DMS53 treated with DMSO at 0.1 percent for 48 hours (cell line): ENCODE data around the gene ERC1.
"Not testable (repeated sequence)": the region's sequence is repeated elsewhere in the genome, so short reads cannot be mapped to it uniquely, and the experiment has no call there.

ENCODE experiments used
- DNase-seq: peaks from one replicate; lab custom pipeline; 2025; ENCODE audit not compliant: unreplicated experiment; lab: John Stamatoyannopoulos, UW

The ERC1 gene

DNA sequence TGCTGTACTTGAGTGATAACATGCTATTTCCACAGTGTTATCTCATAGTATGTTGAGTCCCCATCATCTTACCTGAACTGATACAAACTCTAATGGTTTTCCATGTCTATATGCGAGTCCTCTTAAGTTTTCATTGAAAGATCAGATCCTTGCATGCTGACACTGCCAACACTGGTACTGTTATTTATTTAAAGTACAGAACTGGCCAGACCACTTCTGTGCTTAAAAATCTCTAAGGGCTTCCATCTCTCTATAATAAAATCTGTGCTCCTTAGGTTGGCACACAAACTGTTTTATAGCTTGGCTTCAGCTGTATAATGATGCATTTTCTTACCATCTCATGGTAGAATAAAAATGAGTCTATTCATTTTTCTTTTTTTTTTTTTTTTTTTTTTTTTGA is 188.1 kb downstream of the ERC1 start:
- DNase-seq = no peak

DNA sequence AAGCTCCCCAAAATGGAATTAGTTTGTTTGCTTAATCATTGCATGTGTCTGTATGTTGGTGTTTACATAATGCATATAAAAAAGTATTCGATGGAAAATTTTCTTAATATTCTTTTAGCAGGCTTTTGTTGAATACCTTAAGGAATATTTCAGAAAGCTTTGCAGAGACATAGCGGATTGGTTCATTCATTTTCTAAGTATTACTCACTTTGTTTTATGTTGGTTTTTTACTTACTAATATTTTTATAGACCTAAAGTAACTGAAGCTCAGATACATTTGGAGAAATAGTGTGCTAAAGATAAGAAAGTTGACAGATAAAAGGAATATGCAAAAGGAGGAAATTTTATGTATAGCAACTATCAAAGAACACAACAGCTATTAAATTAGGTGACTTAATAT is 191.0 kb downstream of the ERC1 start:
- DNase-seq = no peak

DNA sequence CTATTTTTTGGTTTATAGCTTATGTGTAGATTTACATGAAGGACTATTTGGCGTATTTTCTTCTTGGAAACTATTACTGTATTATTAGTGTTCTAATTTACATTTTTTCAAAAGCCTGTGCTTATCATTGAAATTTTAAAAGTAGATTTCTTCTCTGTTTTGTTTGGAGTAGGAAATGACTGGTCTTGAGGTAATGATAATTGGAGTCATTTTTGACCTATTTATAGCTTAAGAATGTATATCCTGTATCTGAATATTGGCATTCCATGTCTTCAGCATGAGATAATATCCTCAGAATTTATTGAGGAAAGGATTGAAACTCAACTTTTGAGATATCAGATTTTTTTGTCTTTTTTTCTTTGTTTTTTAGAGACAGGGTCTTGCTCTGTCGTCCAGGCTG is 193.4 kb downstream of the ERC1 start:
- no peak for DNase-seq

DNA sequence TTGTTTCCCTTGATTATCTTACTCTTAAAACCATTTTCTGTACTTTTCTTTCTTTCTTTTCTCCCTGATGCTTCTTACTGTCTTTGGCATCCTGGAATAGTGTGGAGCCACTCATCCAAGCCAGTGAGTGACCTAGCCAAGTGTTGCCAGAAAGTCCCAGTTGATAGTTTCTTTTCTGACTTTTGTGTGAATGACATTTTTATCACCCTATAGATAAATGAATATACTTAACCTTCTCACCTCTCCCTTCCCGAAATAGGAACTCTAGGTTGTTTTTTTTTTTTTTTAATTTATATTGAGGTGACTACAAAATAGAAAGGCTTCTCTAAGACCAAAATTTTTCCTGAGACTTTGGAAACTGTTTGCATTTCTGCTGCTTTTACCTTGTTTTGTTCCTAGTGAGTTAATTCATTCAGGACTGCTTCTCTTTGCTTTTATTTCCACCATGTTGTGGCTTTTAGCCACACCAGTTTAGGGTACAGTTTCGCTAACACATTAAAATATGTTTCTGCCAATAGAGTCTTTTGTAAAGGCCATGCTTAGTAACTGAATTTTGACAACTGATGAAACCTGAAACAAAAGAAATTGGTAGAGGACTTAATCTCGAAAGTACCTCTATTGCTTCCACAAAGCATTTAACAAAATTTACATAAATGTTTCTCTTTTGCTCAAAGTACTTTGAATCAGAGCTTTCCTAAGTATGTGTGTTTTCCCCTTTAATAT is 194.6 kb downstream of the ERC1 start:
- no peak for DNase-seq

DNA sequence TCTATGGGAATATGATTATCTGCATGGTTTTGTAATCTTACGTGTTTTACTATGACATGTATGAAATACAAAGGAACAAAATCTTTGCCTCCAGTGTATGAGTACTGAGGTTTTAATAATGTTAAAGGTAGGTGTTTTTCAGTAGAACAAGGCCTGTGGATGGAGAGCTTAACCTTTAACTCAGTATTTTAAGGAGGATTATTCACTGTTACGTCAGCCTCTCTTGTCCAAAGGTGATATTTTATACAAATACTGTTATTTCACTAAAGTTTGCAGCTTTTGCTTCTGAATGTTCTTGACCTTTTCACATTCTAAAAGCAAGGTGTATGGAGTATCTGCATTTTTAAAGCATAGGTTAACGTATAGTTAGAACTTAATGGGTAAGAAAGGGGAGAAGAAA is 195.3 kb downstream of the ERC1 start:
- no peak for DNase-seq

DNA sequence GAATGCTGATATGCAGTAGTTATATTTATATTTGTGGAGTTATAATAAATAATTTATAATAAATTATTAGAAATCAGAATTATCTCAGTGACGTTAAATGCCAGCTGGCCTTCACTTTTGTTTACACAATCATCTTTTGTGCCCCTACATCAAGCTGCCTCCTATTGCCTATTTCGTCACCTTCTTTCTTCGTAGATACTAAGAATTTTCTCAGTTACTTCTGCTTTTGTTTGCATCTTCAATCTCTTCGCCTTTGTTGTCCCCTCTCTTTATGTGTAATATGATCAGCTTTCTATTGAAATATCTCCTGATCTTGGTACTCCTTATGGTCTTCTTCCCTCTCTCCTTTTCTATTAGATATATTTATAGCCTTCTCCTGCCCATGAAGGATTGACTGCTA is 197.0 kb downstream of the ERC1 start:
- DNase-seq = no peak

DNA sequence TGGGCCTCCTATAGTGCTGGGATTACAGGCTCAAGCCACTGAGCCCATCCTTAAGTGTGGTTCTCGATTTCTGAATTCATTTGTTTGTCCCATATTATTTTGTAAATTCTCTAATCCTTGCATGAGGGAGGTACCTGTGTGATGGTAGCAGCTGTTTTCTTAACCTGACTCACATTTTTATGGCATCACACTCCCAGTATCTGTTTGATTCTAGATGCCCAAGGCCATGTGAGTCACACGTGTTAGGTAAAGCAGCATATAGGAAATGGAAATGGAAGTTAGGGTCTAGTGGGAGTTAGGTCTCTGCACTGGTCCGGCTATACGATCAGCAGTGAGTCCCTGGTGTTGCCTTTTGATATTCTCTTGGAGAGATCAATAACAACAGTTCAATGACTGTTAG is 198.1 kb downstream of the ERC1 start:
- no peak for DNase-seq

DNA sequence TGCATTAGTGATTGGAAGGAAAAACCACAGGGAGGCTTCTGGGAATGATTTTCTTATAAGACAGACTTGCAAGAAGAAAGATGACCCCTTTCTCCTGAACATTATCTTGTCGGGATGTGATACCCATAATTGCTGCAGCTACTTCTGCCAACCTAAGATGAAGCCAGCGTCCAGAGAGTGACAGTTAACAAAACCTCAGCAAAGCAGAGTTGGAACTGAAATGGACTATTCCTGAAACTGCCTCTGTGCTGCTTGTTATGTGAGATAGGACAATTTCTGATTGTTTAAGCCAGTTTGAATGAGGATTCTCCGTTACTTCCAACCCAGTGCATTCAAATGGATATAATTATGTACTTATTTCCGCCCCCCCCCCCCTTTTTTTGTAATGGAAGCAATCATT is 204.5 kb downstream of the ERC1 start:
- DNase-seq = no peak

DNA sequence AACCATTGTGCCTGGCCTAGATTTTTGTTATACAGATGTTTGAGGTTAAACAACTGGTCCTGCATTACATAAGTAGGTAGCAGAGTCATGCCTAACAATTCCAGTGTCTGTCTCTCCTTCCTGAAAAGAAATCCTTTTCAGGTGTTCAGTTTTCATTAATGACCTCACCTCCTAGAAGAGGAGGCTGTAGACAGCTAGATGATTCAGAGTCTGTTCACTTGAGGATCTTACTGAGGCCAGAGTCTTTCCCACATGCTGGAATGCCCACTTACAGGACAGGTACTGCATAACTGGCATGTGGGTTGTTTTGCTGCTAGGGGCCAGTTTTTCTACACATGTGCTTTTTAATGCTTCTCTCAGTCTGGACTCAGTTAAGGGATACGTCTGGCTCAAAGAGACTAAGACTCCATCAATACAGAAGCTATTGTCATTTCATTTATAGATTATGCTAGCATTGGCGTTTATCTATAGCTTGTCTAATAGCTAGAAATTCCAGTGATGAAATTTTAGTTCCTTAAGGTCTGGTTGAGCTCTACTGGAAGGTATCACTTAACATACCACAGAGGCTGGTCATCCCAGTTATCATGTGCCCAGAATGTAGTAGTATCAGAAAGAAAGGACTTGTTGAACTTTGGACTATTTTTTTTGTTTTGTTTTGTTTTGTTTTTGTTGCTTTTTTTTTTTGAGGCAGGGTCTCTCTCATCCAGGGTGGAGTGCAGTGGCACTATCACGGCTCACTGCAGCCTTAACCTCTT is 206.4 kb downstream of the ERC1 start:
- DNase-seq = no peak

DNA sequence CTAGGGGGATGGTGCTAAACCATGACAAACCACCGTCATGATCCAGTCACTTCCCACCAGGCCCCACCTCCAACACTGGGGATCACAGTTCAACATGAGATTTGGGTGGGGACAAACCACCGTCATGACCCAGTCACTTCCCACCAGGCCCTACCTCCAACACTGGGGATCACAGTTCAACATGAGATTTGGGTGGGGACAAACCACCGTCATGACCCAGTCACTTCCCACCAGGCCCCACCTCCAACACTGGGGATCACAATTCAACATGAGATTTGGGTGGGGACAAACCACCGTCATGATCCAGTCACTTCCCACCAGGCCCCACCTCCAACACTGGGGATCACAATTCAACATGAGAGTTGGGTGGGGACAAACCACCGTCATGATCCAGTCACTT is 207.8 kb downstream of the ERC1 start:
- DNase-seq = not testable (repeated sequence)

DNA sequence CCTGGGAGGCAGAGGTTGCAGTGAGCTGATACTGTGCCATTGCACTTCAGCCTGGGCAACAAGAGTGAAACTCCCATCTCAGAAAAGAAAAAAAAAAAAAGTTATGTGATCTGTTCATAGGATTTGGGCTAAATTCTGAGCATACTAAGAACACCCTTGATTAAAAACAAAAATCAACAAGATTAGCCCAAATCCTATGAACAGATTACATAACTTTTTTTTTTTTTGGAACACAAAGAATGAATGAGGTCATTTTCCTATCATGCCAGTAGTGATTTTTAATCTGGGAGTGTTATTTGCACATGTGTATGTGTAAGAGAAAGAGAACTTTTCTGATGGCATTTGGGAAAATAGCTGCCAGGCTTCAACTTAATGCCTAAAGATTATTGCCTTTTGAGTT is 208.7 kb downstream of the ERC1 start:
- DNase-seq = no peak

DNA sequence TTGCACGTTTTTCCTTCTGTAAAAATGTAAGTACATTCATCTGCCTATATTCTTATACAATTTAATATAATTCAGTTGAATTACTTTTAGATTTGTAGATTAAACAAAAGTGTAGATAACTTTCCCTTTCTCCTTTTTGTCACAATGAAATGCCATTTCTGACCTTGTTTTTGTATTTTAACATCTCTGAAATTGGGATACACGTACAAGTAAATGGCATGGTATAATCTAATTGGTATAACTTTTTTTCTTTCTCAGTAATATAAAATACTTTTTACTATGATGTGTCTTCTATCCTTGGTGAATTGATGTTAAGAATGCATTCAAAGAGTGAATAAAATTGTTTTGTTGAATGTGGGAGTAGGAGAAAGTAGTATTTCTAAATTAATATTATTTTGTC is 210.0 kb downstream of the ERC1 start:
- DNase-seq = no peak

DNA sequence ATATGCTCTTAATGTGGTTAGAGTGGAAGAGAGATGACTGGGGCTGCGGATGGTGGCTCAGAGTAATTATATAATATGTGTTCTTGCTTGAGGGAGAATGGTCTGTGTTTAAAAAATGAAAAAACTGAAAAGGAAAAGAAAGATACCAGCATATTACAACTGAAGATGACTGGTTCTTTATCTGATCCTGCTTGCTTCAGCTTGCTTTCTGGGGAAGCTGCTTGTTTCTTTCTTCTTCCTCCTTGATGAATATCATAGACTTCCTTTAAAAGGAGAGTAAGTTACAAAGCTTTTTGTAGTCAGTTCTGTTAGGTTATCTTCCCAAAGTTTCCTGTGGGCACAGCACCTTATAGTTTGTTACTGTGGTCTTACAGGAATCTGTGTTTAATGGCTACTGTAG is 210.9 kb downstream of the ERC1 start:
- no peak for DNase-seq

DNA sequence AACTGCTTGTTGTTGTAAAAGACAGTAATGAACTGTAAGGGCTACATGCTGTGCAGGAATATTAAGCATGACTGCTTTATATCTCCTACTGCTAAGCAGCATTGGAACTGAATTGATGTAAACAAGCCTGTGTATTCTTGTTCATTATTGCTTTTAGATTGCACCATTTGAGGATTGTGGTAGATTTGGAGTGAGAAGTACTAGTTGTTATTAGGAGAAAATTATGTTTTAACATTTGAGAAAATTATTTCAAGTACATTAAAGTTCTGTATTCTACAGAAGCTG is 212.7 kb downstream of the ERC1 start:
- DNase-seq = no peak

DNA sequence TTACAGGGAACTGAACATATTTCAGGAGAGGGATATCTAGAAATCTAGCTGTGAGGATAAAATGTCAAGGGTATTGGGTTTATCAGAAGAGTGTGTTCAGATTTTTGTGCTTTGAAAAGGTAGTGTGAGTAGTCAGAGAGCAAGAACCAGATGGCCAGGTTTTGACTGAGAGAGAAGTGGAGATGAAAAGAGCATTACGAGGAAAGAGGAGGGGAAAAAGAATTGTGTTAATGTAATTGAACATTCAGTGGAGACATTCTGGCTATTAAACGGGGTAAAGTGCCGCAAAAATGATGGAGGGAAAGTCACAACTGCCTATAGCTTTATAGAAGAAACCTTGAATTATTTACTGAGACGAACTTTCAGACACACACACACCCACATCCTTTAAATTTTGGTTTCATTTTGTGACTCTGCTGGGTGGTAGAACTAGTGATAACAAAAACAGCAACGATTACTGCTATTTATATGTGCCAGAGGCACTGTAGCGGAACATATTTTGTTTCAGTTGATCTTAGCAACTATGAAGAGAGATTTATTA is 213.6 kb downstream of the ERC1 start:
- no peak for DNase-seq

DNA sequence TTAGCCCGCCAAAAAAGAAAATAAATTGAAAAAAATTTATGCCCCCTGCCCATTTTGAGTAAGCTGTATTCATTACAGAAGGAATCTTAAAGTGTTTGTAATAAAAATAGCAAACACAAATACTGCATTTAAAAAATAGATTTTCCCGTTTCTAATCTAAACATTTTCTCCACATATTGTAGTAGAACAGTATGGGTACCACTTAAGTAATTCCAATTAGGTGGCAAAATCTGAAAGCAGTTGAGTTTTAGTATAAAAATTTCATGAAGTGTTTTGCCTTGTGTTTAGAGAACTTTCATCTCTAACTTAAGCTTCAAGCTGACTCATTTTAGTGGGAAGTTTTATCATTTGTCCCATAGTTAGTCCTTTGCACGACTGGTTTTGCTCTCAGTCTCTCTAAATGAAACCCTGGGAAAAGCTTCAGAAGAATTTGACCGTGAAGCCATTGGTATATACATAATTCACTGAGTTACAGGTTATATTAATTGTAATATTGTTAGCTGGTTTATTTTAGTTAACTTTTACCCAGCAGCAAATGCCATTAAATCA is 214.6 kb downstream of the ERC1 start:
- DNase-seq = no peak

DNA sequence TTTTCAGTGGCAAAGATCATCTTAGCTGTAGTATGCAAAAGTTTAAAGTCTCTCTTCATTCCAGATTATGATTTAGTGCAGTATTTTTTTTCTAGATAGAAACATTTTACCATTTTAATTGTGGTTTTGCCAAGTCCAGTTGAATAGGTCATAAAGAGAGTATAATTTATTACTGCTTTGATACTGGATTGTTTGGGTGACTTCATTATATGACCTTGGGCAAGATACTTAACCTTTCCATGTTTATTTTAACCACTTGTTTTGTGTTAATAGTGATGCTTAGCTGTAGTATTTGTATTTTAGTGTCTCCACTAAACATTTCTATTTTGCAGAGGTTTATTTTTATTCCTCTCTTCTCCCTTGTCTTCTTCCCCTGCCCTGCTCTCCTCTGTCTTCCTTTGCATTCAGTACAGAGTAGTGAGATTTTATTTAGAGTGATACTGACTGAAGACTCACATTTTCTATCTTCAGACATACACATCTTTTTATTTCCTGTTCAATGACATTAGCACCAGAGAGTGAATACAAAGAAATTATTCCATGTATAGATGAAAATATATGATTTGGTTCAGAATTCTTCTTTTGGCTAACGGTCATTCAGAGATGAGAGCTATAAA is 215.2 kb downstream of the ERC1 start:
- peak; percentile 14 for DNase-seq

DNA sequence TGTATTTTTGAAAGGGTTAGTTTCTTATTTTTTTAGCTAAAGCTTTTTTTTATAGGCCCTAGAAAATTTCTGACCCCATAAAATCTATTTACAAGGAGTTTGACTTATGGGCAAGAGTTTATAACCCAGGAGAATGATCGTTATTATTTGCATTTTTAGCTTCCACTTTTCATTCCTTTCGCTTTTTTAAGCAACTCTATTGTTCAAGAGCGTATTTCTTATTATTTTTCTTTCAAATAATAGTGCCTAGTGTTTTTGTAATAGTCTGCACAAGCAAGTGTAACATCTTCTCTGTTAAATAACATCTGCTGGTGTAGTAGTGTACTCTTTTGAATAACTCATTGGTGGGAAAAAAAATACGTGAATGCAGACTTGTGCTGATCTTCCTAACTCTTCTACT is 216.3 kb downstream of the ERC1 start:
- DNase-seq = no peak

DNA sequence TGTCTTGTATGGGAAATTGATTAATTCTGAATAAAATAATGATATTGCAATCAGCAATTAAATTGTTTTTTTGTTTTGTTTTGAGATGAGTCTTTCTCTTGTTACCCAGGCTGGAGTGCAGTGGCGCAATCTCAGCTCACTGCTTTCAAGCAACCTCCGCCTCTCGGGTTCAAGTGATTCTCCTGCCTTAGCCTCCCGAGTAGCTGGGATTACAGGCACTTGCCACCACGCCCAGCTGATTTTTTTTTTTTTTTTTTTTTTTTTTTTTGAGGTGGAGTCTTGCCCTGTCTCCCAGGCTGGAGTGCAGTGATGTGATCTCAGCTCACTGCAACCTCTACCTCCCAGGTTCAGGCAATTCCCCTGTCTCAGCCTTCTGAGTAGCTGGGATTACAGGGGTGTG is 217.7 kb downstream of the ERC1 start:
- not testable (repeated sequence) for DNase-seq

DNA sequence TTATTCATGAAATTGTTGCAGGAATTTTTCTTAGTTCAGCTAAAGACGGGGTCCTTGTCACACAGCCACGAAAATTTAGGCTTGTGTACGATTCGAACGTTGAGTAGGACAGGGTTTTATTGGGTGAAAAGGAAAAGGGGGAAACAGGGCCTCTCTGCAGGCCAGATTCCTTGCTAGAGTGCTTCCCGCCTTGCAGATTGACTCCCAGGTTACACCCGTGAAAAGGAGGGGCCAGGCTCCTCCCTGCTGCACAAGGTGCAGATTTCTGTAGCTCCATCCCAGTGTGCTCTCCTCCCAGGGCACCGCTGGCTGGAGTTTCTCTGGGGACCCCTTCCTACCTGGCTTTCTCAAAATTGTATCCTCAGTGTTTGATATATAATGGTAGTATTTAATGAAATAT is 221.5 kb downstream of the ERC1 start:
- DNase-seq = no peak

DNA sequence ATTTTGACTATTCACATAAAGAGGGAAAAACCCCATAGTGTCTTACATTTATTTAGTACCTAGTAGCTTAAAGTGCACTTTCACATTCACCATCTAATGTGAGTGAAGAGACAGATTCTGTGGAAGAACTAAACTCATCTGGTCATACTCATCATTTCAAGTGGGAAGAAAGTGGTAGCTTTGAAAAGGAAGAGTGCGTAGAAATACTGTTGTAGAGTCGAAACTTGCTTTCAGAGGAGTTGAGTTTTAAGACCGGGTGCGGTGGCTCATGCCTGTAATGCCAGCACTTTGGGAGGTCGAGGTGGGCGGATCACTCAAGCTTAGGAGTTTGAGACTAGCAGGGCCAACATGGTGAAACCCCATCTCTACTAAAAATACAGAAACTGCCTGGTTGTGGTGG is 222.2 kb downstream of the ERC1 start:
- no peak for DNase-seq

DNA sequence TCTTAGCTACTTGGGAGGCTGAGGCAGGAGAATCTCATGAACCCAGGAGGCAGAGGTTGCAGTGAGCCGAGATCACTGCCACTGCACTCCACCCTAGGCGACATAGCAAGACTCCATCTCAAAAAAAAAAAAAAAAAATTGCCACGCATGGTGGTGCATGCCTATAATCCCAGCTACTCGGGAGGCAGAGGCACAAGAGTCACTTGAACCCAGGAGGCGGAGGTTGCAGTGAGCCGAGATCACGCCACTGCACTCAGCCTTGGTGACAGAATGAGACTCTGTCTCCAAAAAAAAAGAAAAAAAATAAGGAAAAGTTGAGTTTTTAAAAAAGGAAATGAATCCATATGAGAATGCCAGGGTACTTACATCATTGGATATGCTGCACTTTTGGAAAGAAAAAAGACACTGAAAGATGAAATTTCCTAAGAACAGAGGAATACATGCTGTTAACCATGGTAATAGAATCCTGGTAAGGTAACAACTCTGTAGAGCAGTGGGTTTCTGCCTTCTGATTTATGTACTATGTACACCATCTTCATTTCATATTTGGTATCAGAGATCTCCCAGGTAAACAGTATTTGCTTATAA is 222.7 kb downstream of the ERC1 start:
- DNase-seq = no peak
